HepG2 (cell line): Measurements from ENCODE around the gene SETD1B. TPM values are rescaled to one million over a fixed set of nuclear protein-coding genes. Genes with fewer than 3 reads are reported as not detected.
A peak's percentile ranks its signal among the peaks of the same experiment; 100 is the strongest.

Experiments used
- CCDC6 ChIP-seq: sonication (generic); formaldehyde crosslinking; IDR thresholded peaks from 2 replicates; pipeline ENCODE4 v1.8.1; 2022; ENCODE audit warnings: mild to moderate bottlenecking, missing genetic modification reagents, moderate library complexity
- E2F2 ChIP-seq: sonication (generic); formaldehyde crosslinking; IDR thresholded peaks from 2 replicates; pipeline ENCODE4 v1.4.0; 2020; ENCODE audit warnings: missing genetic modification reagents, borderline replicate concordance
- ESRRA ChIP-seq: sonication (generic); formaldehyde crosslinking; IDR thresholded peaks from 2 replicates; pipeline ENCODE4 v1.5.1; 2020; ENCODE audit warnings: mild to moderate bottlenecking, low read depth, missing genetic modification reagents
- GTF3A ChIP-seq: sonication (generic); formaldehyde crosslinking; conservative IDR thresholded peaks from 2 replicates; pipeline ENCODE4 v1.4.0; 2020; ENCODE audit warnings: mild to moderate bottlenecking, missing genetic modification reagents
- HOMEZ ChIP-seq: IDR thresholded peaks from 2 replicates; pipeline ENCODE4 v1.6.1; 2016; ENCODE audit warnings: low read depth
- NFE2L1 ChIP-seq: sonication (generic); formaldehyde crosslinking; IDR thresholded peaks from 2 replicates; pipeline ENCODE4 v1.4.0; 2020; ENCODE audit warnings: missing genetic modification reagents, mild to moderate bottlenecking, borderline replicate concordance
- PRDM15 ChIP-seq: sonication (generic); formaldehyde crosslinking; IDR thresholded peaks from 2 replicates; pipeline ENCODE4 v1.4.0; 2020; ENCODE audit warnings: missing genetic modification reagents
- SIN3A ChIP-seq: IDR thresholded peaks from 2 replicates; pipeline ENCODE4 v1.6.1; 2011; ENCODE audit warnings: low read depth, mild to moderate bottlenecking, control low read depth, low read length, borderline replicate concordance
- SMAD3 ChIP-seq: sonication (generic); formaldehyde crosslinking; IDR thresholded peaks from 2 replicates; pipeline ENCODE4 v1.4.0; 2020; ENCODE audit warnings: missing genetic modification reagents
- SNAPC2 ChIP-seq: sonication (generic); formaldehyde crosslinking; IDR thresholded peaks from 2 replicates; pipeline ENCODE4 v1.8.1; 2022; ENCODE audit warnings: mild to moderate bottlenecking, missing genetic modification reagents
- SOX13 ChIP-seq, 3 experiments: fragments of 450-650 bp in 1 of 3; sonication (generic) in 1 of 3; formaldehyde crosslinking in 1 of 3; IDR thresholded peaks in 2 of 3; conservative IDR thresholded peaks in 1 of 3; 2 replicates each; pipeline versions ENCODE4 v1.5.0 to v1.6.1; 2016 to 2020; ENCODE audit warnings: antibody characterized with exemption in 1 of 3, mild to moderate bottlenecking in 1 of 3, missing compliant biosample characterization in 1 of 3, missing genetic modification reagents in 1 of 3, moderate library complexity in 1 of 3
- SRY ChIP-seq: sonication (generic); formaldehyde crosslinking; IDR thresholded peaks from 2 replicates; pipeline ENCODE4 v1.8.0; 2022; ENCODE audit warnings: mild to moderate bottlenecking, missing genetic modification reagents
- ZKSCAN5 ChIP-seq: sonication (generic); formaldehyde crosslinking; IDR thresholded peaks from 2 replicates; pipeline ENCODE4 v1.5.1; 2020; ENCODE audit warnings: mild to moderate bottlenecking, missing genetic modification reagents
- ZMAT3 ChIP-seq: sonication (generic); formaldehyde crosslinking; conservative IDR thresholded peaks from 2 replicates; pipeline ENCODE4 v1.7.0; 2021; ENCODE audit warnings: missing genetic modification reagents
- ZNF317 ChIP-seq: sonication (generic); formaldehyde crosslinking; IDR thresholded peaks from 2 replicates; pipeline ENCODE4 v1.5.0; 2020; ENCODE audit warnings: mild to moderate bottlenecking, missing genetic modification reagents
- polyA plus RNA-seq, 8 experiments: library from polyadenylated mRNA; depleted of rRNA in 3 of 8; stranded (reverse) in 7 of 8; unstranded in 1 of 8; fragments of >200 nt; fragmentation: Illumina TruSeq in 4 of 8; extraction: Trizol in 4 of 8; gene quantifications; 2 replicates each; pipeline versions ENCODE4 v1.2.1 to v1.2.3, GENCODE V29; 2011 to 2016; ENCODE audit warnings: low read depth in 4 of 8, missing spikeins in 1 of 8, mixed read lengths in 1 of 8; ENCODE audit not compliant: insufficient read depth in 1 of 8
- total RNA-seq, 5 experiments: library from RNA; depleted of rRNA; stranded (reverse); fragments of >200 nt; fragmentation: Illumina TruSeq; extraction: Trizol; gene quantifications; 2 replicates each; pipeline ENCODE4 v1.2.3, GENCODE V29; 2016; ENCODE audit warnings: low read depth in 1 of 5
- TF ChIP-seq, protein P1 (sequence below): sonication (generic); formaldehyde crosslinking; IDR thresholded peaks from 2 replicates; pipeline ENCODE4 v1.5.0; 2020; ENCODE audit warnings: missing genetic modification reagents
- TF ChIP-seq, protein P2 (sequence below): sonication (generic); formaldehyde crosslinking; IDR thresholded peaks from 2 replicates; pipeline ENCODE4 v1.5.1; 2020; ENCODE audit warnings: missing genetic modification reagents, mild to moderate bottlenecking, borderline replicate concordance
- TF ChIP-seq, protein P3 (sequence below): sonication (generic); formaldehyde crosslinking; IDR thresholded peaks from 2 replicates; pipeline ENCODE4 v1.5.0; 2020; ENCODE audit warnings: missing genetic modification reagents

Gene SETD1B
- total and polyA plus RNA-seq, 2 of the 13 experiments (the other 11 are each of a cell fraction or from before 2014, with no cell fraction given) = 1.1 to 1.4 TPM

DNA sequence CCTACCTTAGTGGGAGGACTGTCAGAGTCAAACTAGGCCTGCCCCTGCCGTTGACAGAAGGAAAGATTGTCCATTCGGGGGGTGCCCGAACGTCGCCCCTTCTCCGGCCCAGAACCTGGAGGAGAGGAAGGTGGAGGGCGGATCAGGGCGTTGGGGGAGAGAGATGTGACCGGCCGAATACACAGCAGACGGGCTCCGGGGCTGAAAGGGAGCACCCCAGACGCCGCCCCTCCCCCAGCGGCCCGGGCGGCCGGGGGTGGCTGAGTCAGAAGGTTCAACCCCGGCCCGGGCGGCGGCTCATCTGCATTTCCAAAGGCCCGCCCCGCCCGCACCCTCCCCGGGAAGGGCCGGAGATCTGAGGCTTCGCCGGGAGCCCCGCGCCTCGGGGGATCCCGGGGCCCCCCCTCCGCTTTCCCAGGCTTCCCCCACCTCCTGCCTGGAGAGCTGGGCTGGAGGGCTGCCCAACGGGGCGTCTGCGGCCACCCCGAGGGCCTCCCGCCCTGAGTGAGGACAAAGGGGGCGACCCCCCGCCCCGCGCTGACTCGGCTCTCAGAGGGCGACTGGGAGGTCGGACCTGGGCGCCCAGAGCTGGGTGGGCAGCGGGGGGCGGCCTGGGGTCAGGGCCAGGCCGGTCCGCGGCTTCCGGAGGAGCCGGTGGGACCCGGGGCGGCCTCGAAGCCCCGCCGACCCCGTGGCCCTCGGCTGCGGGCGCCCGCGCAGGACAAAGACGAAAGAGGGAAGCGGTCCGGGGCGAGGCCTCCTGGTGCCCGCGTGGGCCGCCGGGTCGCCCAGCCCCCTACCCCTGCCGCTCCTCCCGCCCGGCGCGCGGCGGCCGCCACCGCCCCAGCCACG is 3.7 kb upstream of the SETD1B start (continued):
- TF ChIP-seq ESRRA (CRISPR knock-in tag) = peak; percentile 55
- TF ChIP-seq E2F2 = no peak
- no peak for TF ChIP-seq NFE2L1 (CRISPR knock-in tag)
- TF ChIP-seq ZMAT3 = no peak
- TF ChIP-seq HOMEZ (CRISPR knock-in tag) = no peak
- TF ChIP-seq GTF3A = 0 out of 2 replicates have a peak, but pooled peaks have one; percentile 28
- TF ChIP-seq, protein P1, sequence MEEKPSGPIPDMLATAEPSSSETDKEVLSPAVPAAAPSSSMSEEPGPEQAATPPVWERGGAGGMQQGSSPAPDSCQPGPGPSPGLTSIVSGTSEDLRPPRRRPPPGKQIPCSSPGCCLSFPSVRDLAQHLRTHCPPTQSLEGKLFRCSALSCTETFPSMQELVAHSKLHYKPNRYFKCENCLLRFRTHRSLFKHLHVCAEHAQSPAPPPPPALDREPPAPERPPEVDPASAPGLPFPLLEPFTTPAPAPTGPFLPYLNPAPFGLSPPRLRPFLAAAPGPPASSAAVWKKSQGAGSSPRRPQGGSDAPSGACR (CRISPR knock-in tag) = peak; percentile 24; the same call in 1 of the 2 replicates
- no peak for TF ChIP-seq SOX13 (IDR thresholded peaks at IDR 0.05)
- peak in 1 of 2 experiments; percentile 47; a peak in 2 of 4 replicates for TF ChIP-seq SOX13 (CRISPR knock-in tag; conservative IDR thresholded peaks at IDR 0.05 in 1 of 2, IDR thresholded peaks at IDR 0.05 in 1 of 2)
- no peak for TF ChIP-seq PRDM15
- 0 out of 2 replicates have a peak, but pooled peaks have one; percentile 5 for TF ChIP-seq SNAPC2 (CRISPR knock-in tag)
- TF ChIP-seq, protein P2, sequence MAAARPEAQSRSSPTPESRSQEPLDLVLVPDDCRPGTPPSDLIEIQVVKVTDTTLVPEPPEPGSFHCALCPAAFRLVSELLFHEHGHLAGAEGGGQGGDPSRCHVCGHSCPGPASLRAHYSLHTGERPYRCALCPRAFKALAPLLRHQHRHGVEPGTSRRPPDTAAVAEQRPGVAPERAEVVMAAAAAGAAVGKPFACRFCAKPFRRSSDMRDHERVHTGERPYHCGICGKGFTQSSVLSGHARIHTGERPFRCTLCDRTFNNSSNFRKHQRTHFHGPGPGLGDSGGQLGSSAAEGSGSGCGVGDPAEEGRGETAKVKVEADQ (CRISPR knock-in tag) = no peak; the same call in 1 of the 2 replicates
- TF ChIP-seq SRY (CRISPR knock-in tag) = no peak
- TF ChIP-seq ZKSCAN5 (CRISPR knock-in tag) = no peak
- TF ChIP-seq, protein P3, sequence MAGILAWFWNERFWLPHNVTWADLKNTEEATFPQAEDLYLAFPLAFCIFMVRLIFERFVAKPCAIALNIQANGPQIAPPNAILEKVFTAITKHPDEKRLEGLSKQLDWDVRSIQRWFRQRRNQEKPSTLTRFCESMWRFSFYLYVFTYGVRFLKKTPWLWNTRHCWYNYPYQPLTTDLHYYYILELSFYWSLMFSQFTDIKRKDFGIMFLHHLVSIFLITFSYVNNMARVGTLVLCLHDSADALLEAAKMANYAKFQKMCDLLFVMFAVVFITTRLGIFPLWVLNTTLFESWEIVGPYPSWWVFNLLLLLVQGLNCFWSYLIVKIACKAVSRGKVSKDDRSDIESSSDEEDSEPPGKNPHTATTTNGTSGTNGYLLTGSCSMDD (CRISPR knock-in tag) = no peak
- 0 out of 2 replicates have a peak, but pooled peaks have one; percentile 14 for TF ChIP-seq ZNF317 (CRISPR knock-in tag)
- no peak for TF ChIP-seq SIN3A
- no peak for TF ChIP-seq CCDC6 (CRISPR knock-in tag)
- TF ChIP-seq SMAD3 (CRISPR knock-in tag) = no peak; the same call in 1 of the 2 replicates
